ENCODE data around the gene ENPEP.

Gene ENPEP

GRCh38 chr4:110501826-110502225 lies 25.9 kb downstream of the ENPEP start:
- no peak for DNase-seq (ENCODE audit: extremely low read depth, insufficient read length)

DNA sequence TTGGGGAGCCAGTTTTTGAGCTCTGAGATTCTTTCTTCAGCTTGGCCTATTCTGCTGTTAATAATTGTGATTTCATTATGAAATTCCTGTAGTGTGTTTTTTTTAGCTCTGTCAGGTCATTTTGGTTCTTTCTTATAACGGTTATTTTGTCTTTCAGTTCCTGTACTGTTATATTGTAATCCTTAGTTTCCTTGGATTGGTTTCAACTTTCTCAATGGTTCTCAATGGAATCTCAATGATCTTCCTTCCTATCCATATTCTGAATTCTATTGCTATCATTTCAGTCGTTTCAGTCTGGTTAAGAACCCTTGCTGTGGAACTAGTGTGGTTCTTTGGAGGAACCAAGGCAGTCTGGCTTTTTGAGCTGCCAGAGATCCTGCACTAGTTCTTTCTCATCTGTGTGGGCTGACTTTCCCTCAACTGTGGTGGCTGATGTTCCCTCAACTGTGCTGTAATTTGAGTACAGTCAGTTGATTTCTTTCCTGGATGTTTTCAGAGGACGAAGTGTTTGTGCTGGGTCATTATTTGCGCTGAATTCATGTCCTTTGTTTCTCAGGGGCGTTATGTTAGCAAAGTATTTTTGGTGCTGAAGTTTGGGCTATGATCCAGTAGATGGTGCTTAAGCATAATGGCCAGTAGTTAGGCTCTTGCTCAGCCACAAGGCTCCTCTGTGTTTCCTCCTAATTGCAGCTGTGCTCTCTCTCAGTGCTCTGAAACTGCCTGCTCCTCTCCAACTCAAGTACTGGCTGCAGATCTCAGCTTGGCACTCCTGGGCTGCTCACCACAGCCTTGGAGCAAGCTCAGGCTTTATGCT lies 27.5 kb downstream of the ENPEP start:
- Histone ChIP-seq H3K36me3 (ENCODE audit: control insufficient read depth, insufficient read depth, low read length) (no peaks in the 10 kb centered on the region), H3K4me3 (replicated peaks; ENCODE audit: low read depth, low read length) (no peak overlapping the region), H3K27me3 (replicated peaks; ENCODE audit: control insufficient read depth, insufficient read depth, low read length) (no peaks in the 10 kb centered on the region)
- no peak for DNase-seq (ENCODE audit: extremely low read depth, insufficient read length)
- TF ChIP-seq, protein P1, sequence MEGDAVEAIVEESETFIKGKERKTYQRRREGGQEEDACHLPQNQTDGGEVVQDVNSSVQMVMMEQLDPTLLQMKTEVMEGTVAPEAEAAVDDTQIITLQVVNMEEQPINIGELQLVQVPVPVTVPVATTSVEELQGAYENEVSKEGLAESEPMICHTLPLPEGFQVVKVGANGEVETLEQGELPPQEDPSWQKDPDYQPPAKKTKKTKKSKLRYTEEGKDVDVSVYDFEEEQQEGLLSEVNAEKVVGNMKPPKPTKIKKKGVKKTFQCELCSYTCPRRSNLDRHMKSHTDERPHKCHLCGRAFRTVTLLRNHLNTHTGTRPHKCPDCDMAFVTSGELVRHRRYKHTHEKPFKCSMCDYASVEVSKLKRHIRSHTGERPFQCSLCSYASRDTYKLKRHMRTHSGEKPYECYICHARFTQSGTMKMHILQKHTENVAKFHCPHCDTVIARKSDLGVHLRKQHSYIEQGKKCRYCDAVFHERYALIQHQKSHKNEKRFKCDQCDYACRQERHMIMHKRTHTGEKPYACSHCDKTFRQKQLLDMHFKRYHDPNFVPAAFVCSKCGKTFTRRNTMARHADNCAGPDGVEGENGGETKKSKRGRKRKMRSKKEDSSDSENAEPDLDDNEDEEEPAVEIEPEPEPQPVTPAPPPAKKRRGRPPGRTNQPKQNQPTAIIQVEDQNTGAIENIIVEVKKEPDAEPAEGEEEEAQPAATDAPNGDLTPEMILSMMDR (IDR thresholded peaks at IDR 0.05; ENCODE audit: insufficient read depth, low read length, poor library complexity, severe bottlenecking) = no peak

More at GRCh38 chr4:110501826-110502225, 25.9 kb downstream of the ENPEP start:
- Histone ChIP-seq H3K27me3 (replicated peaks; ENCODE audit: control insufficient read depth, insufficient read depth, low read length) (no peaks in the 10 kb centered on the region), H3K36me3 (ENCODE audit: control insufficient read depth, insufficient read depth, low read length) (no peaks in the 10 kb centered on the region), H3K4me3 (replicated peaks; ENCODE audit: low read depth, low read length) (no peak overlapping the region)
- TF ChIP-seq, protein P1 (IDR thresholded peaks at IDR 0.05; ENCODE audit: insufficient read depth, low read length, poor library complexity, severe bottlenecking) = no peak

GRCh38 chr4:110504084-110504435 lies 28.1 kb downstream of the ENPEP start:
- H3K27me3 ChIP-seq (replicated peaks; ENCODE audit: control insufficient read depth, insufficient read depth, low read length) = no peaks in the 10 kb centered on the region
- no peak overlapping the region for H3K4me3 ChIP-seq (replicated peaks; ENCODE audit: low read depth, low read length)
- TF ChIP-seq, protein P1 (IDR thresholded peaks at IDR 0.05; ENCODE audit: insufficient read depth, low read length, poor library complexity, severe bottlenecking) = no peak
- no peaks in the 10 kb centered on the region for H3K36me3 ChIP-seq (ENCODE audit: control insufficient read depth, insufficient read depth, low read length)
- DNase-seq (ENCODE audit: extremely low read depth, insufficient read length) = no peak

DNA sequence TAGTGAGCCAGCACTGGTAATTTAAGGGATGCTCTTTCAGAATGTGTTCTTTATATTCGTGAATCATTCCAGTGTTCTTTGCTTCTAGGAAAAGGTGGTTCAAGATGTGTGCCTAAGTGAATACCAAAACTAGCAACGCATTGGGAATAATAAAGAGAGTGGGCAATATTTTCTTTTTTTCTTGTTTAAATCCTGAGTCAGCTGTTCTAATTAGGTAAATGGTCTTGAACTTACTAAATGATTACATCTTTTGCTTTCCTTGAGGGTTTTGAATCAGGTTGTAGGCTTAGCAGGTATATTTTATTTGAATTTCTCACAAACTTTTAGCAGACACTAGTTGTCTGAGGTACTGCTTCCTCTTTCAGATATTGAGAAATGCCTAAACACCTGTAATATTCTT lies 29.5 kb downstream of the ENPEP start:
- no peak overlapping the region for H3K4me3 ChIP-seq (replicated peaks; ENCODE audit: low read depth, low read length)
- DNase-seq (ENCODE audit: extremely low read depth, insufficient read length) = no peak

GRCh38 chr4:110508827-110509710 lies 33.1 kb downstream of the ENPEP start:
- Histone ChIP-seq H3K27me3 (replicated peaks; ENCODE audit: control insufficient read depth, insufficient read depth, low read length) (no peaks in the 10 kb centered on the region), H3K4me3 (replicated peaks; ENCODE audit: low read depth, low read length) (no peak overlapping the region), H3K36me3 (ENCODE audit: control insufficient read depth, insufficient read depth, low read length) (no peaks in the 10 kb centered on the region)
- DNase-seq (ENCODE audit: extremely low read depth, insufficient read length) = no peak
- TF ChIP-seq, protein P1 (IDR thresholded peaks at IDR 0.05; ENCODE audit: insufficient read depth, low read length, poor library complexity, severe bottlenecking) = no peak

More for the DNA sequence above, 29.5 kb downstream of the ENPEP start:
- H3K36me3 ChIP-seq (ENCODE audit: control insufficient read depth, insufficient read depth, low read length) = no peaks in the 10 kb centered on the region
- TF ChIP-seq, protein P1 (IDR thresholded peaks at IDR 0.05; ENCODE audit: insufficient read depth, low read length, poor library complexity, severe bottlenecking) = no peak
- no peaks in the 10 kb centered on the region for H3K27me3 ChIP-seq (replicated peaks; ENCODE audit: control insufficient read depth, insufficient read depth, low read length)

All from GM06990 (cell line).